Choroid plexus epithelial cell (primary cell): ENCODE results near the gene GALNT1.
A peak's percentile ranks its signal among the peaks of the same experiment; 100 is the strongest.

Experiments
- DNase-seq: peaks from one replicate; pipeline ENCODE4 v3.0.0-alpha.2; 2010; ENCODE audit warnings: low read depth
- H3K4me3 ChIP-seq: 2 replicates; pipeline ENCODE4 v1.5.1; 2011; ENCODE audit warnings: low read depth, mild to moderate bottlenecking, control low read depth, low read length, moderate library complexity
- CTCF ChIP-seq: conservative IDR thresholded peaks from 2 replicates; pipeline ENCODE4 v1.5.1; 2011; ENCODE audit warnings: low read depth, mild to moderate bottlenecking, control low read depth, inconsistent platforms, low read length, moderate library complexity

GALNT1 gene

GRCh38 chr18:35625232-35625631, 43.7 kb downstream of the GALNT1 start:
- no peak for DNase-seq
- H3K4me3 ChIP-seq, result no peak overlapping the region
- TF ChIP-seq CTCF, result no peak

GRCh38 chr18:35633761-35634160, 52.2 kb downstream of the GALNT1 start:
- DNase-seq, result no peak
- TF ChIP-seq CTCF, result no peak
- no peak overlapping the region for H3K4me3 ChIP-seq

GRCh38 chr18:35634323-35634722, 52.8 kb downstream of the GALNT1 start:
- no peak for TF ChIP-seq CTCF
- no peak for DNase-seq
- H3K4me3 ChIP-seq, result no peak overlapping the region

- no peak for TF ChIP-seq CTCF
- DNase-seq, result peak; percentile 33
- no peak overlapping the region for H3K4me3 ChIP-seq
Measured at GRCh38 chr18:35635170-35635569, 53.6 kb downstream of the GALNT1 start.

- DNase-seq, result no peak
- no peak for TF ChIP-seq CTCF
- no peak overlapping the region for H3K4me3 ChIP-seq
Measured at GRCh38 chr18:35637227-35637626, 55.7 kb downstream of the GALNT1 start.

- no peak for DNase-seq
- H3K4me3 ChIP-seq, result no peak overlapping the region
- no peak for TF ChIP-seq CTCF
Measured at GRCh38 chr18:35639296-35639695, 57.8 kb downstream of the GALNT1 start.

- no peak for TF ChIP-seq CTCF
- no peak overlapping the region for H3K4me3 ChIP-seq
- no peak for DNase-seq
Measured at GRCh38 chr18:35641467-35641866, 59.9 kb downstream of the GALNT1 start.
